Activated gamma-delta T cell treated with Interleukin-2 at 50 U/mL for 16 hours (primary cell): ENCODE measurements around the gene SLC34A1.
"Not testable (repeated sequence)": the region's sequence is repeated elsewhere in the genome, so short reads cannot be mapped to it uniquely, and the experiment has no call there.

Experiments
- DNase-seq: peaks from one replicate; pipeline ENCODE4 v3.0.0-alpha.2; 2020

Gene SLC34A1

DNA sequence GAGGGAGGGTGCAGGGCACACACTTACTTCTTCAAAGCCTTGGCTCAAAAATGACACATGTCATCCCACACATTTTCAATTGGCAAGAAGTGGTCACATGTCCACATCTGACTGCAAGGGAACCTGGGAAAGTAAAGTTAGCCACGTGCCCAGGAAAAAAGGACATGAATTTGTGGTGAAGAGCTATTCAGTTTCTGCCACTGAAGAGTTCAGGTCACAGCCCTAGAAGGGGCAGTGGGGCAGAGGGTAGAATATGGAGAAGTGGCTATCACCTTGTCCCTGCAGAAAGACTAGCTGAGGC lies 28.4 kb upstream of the SLC34A1 start:
- no peak for DNase-seq

DNA sequence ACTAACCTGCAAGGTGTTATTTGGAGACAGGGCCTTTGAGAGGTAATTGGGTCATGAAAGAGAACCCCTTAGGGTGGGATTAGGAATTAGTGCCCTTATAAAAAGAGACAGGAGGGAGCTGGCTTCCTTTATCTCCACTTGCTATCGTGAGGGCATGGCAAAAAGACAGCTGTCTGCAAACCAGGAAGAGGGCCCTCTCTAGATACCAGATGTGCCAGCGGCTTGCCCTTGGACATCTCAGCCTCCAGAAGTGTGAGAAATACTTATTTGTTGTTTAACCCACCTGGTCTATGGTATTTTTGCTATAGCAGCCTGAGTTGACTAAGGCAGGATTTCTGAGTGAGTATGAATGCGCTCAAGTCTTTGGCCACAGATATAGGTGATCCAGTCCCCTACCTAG lies 27.5 kb upstream of the SLC34A1 start:
- DNase-seq: no peak

GRCh38 chr5:177357146-177357458 lies 27.1 kb upstream of the SLC34A1 start:
- DNase-seq: no peak

DNA sequence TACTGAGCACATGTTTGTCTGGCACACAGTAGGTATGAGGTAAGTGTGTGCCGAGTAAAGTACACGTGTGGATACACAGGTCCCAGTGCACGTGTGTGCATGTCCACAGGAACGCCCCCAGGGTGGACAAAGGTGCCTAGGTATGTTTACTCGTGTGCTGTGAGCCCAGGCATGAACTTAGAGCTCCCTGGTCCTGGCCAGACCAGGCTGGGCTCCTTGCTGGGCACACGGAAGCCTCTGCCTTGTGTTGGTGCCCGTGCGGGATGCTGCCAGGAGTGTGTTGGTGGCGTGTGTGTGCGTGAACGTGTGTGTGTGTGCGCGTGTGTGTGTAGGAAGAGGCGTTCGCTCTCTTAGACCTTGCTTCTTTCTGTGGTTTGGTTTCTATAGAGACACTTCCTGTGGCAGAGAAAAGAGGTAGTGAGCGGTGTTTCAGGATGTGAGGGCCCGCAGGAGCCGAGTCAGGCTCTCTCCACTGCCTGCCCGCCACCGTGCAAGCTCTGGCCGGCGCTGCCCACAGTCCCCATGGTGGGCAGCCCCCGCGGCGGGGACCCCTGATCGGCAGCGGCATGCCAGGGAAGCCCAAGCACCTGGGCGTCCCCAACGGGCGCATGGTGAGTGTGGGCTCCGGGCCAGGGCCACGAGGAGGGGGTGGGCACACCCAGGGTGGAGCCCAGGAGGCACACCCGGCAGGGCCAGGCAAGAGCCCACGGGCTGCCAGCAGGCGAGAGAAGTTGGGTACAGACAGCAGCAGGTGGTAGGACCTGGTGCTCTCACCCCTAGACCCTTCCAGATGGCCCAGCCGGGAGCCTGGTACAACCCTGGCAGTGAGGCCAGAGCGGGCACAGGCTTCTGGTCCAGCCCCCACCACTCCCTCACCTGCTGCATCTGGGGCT lies 26.5 kb upstream of the SLC34A1 start, which contains the start of gene RGS14:
Gene RGS14, plus strand, starts transcription at position 466 of the 893 bp plus-strand sequence. Its CDS starts 101 bp downstream, at position 567.
- peak; percentile 74 for DNase-seq

GRCh38 chr5:177358370-177358819 lies 25.8 kb upstream of the SLC34A1 start:
- DNase-seq: no peak

- DNase-seq: no peak
Measured at GRCh38 chr5:177359451-177359851, 24.8 kb upstream of the SLC34A1 start.

- DNase-seq: no peak
Measured at GRCh38 chr5:177359860-177360259, 24.4 kb upstream of the SLC34A1 start.

GRCh38 chr5:177360740-177361139 lies 23.5 kb upstream of the SLC34A1 start:
- DNase-seq: not testable (repeated sequence)

- no peak for DNase-seq
Measured at GRCh38 chr5:177361418-177362291, 22.6 kb upstream of the SLC34A1 start.

DNA sequence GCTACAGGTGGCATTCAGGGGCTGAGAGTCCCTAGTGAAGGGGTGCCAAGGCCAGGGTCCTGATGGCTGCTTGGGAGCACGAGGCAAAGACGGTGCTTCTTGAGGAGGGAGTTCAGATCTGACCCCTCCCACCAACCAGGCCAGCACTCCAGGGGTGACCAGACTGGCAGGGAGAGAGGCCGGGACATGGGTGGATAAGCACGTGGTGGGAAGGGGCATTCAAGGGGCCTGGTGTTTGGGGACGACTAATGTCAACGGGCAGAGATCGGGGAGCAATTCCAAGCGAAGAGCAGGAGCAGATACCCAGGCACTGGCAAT lies 22.0 kb upstream of the SLC34A1 start:
- DNase-seq: no peak

- peak; percentile 53 for DNase-seq
Measured at GRCh38 chr5:177362610-177363507, 21.4 kb upstream of the SLC34A1 start.

- no peak for DNase-seq
Measured at GRCh38 chr5:177363565-177363964, 20.7 kb upstream of the SLC34A1 start.

GRCh38 chr5:177364159-177364962 lies 19.9 kb upstream of the SLC34A1 start:
- no peak for DNase-seq

DNA sequence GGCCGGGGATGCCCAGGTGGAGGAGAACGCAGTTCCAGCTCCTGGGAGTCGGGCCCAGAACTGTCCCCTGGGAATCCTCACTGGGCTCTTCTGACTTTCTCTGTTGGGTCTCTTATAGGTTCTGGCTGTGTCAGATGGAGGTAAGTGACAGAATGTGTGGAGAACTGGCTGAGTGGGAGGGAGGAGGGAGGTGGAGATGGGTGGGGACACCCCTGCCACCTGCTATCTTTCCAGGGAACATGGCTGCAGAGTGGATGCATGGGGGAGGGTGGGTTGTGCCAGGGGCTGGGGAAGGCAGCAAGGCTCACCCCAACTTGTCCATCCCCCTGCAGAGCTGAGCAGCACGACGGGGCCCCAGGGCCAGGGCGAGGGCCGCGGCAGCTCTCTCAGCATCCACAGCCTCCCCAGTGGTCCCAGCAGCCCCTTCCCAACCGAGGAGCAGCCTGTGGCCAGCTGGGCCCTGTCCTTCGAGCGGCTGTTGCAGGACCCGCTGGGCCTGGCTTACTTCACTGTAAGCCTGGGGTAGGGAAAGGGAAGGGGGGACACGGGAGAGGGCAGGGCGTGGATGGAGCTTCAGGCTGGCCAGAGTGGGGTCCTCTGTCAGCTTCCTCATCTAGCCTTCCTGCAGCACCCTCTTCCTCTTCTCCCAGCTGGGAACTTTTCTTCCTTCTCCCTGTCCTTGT lies 18.2 kb upstream of the SLC34A1 start:
- DNase-seq: no peak

DNA sequence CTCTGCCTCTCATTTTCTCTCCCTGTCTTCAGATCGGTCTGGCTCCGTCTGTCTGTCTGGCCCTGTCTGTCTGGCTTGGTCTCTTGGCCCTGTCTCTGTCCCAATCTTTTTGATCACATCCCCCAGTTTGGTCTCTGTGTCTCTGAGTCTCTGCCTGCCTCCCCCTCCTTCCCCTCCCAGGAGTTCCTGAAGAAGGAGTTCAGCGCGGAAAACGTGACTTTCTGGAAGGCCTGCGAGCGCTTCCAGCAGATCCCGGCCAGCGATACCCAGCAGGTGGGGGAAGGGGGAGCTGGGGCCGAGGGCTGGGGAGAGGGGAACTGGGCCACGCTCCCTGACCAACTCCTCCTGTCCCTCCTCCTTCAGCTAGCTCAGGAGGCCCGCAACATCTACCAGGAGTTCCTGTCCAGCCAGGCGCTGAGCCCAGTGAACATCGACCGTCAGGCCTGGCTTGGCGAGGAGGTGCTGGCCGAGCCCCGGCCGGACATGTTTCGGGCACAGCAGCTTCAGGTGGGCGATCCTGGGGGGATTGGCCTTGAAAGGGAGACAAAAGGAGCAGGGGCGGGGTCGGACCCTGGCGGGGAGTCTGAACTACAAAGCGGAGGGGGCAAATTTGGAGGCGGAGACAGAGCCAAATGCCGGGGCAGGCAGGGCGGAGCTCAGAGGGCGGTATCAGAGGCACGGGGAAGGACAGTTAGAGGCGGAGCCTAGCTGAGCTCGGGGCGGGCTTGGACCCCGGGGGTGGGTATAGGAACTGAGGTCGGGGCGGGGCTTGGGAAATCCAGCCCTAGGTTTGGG lies 17.5 kb upstream of the SLC34A1 start:
- DNase-seq: no peak

DNA sequence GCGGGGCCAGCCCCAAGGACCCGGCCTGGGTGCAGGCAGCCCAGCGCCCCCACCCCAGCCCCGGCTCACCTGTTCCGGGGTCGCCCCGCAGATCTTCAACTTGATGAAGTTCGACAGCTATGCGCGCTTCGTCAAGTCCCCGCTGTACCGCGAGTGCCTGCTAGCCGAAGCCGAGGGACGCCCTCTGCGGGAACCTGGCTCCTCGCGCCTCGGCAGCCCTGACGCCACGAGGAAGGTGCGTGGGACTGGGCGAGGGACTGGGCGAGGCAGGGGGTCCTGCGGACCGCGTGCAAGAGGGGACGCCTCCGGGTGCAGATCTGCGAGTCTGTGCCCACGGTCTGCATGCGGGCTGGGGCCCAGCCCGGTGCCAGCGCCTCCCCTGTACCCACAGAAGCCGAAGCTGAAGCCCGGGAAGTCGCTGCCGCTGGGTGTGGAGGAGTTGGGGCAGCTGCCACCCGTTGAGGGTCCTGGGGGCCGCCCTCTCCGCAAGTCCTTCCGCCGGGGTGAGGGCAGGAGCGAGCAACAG lies 16.8 kb upstream of the SLC34A1 start:
- no peak for DNase-seq

DNA sequence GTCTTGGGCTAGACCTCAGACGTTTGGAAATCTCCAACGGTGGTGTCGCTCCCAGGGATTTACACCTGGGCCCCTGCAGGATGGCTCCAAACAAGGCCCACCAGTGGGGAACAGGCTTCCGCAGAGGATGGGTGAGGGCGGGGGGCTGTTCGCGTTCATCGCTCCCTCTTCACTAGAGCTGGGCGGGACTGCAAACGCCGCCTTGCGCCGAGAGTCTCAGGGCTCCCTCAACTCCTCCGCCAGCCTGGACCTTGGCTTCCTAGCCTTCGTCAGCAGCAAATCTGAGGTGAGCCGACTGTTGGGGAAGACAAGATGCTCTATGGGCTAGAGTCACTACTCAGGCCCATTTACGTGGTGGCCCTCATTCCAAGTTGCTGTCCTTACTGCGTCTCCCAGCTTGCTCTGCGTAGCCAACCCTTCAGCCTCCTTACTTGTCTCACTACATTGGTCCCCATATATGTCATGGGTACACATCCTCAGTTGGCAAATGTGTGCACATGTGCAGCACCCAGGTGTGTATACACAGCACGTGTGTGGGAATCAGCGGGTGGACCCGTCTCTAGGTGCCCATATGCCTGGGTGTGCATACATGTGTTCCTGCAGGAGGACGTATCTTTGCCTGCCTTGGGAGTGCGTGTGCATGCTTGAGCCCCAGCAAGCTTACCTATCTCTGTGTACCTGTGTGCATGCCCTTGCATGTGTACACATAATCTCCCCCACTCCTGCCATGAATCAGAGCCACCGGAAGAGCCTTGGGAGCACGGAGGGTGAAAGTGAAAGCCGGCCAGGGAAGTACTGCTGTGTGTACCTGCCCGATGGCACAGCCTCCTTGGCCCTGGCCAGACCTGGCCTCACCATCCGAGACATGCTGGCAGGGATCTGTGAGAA lies 16.0 kb upstream of the SLC34A1 start:
- DNase-seq: no peak

DNA sequence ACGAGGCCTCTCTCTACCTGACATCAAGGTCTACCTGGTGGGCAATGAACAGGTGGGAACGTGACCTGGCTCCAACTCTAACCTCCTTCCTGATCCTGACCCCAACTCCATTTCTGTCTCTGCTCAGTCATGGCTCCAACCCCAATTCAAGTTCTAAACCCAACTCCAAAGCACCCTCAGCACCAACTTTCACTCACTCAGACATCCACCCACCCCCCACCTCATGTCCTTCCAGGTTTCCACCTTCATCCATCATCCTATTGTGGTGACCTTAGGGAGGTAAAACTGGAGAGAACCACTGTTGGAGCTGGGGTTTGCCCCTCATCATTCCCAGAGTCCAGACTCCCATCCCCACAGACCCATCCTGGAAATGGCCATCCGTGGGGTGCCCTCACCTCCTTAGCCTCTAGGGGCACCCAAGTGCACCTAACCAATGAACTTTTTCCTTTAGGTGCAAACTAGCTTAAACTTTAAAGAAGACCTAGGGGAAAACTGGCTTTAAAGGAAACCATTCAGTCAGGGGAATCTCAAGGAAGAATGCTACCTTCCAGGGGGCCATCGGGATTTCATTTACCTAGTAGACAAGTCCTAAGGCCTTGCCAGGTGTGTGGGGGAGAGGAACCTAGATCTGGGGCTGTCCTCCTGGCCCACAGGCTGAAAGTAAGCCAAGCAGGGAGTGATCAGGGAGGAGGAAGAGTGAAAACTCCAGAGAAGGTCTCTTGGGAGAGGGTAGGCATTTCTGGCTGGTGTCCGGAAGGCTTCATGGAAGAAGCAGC lies 15.2 kb upstream of the SLC34A1 start:
- DNase-seq: no peak
